GM19043 (cell line): ENCODE measurements around the gene ERG28.
"Not testable (repeated sequence)": the region's sequence is repeated elsewhere in the genome, so short reads cannot be mapped to it uniquely, and the experiment has no call there.

Source experiments
- ATAC-seq: cut with Tn5 transposase; IDR thresholded peaks from one replicate; pipeline ENCODE4 v1.9.1; 2021; ENCODE audit warnings: low read depth; ENCODE audit not compliant: unreplicated experiment

The ERG28 gene

GRCh38 chr14:75660630-75661498, at the start of gene ERG28, which contains the start of gene TTLL5:
ERG28 (minus strand) TSS chr14:75660876; CDS start chr14:75657502, 3,374 bp downstream.
TTLL5 (plus strand) TSS chr14:75661246; CDS start chr14:75663150, 1,904 bp downstream.
- ATAC-seq: peak; percentile 97

GRCh38 chr14:75709207-75709812, 48.6 kb upstream of the ERG28 start:
- no peak for ATAC-seq

GRCh38 chr14:75705014-75705413, 44.3 kb upstream of the ERG28 start:
- no peak for ATAC-seq

DNA sequence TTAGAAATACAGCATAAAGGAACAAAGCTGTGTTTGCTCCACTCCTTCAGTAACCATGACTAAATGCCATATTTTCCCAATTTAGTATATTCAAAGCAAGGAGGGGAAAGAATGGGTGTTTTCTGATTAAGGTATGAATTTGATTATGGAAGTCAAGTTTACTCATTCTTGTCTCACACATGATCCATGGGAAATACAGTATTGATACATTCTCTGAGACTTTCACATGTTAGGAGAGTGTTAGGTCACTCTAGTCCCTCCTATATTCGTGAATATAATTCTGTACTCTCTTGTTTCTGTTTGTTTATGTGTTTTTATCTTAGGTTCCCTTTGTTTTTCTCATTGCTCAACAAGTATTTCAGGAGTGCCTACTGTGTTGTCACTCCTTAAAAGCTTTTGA, 42.8 kb upstream of the ERG28 start:
- ATAC-seq: no peak

DNA sequence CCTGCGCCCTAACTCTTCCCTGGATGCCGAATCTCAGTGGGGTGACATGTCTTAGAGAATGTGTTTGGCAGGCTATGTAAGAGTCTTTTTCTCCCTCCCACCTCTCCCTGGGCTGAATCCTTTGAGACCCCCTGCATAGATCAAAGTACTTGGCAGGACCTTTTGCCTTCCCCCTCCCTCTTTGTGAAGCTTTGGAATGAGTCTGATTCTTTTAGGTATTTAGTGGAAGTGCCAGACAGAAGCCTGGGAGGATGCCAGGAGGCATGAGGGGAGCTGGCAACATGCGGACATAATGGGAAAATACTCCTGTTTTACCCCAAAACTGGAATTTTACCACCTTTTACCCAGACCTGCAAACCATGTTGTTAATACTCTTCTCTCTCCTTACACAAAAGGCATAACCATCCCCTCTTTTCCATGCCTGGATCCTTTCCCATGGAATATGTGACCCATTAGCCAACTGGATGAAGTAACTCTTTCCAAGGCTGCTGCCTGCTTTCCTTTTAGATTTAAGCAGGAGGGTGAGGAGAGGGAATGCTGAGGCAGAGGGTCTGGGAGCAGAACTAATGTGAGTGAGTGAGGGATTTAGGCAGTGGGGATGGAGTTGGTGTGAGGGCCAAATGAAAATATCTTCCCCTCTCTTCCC, 42.1 kb upstream of the ERG28 start:
- ATAC-seq: no peak

DNA sequence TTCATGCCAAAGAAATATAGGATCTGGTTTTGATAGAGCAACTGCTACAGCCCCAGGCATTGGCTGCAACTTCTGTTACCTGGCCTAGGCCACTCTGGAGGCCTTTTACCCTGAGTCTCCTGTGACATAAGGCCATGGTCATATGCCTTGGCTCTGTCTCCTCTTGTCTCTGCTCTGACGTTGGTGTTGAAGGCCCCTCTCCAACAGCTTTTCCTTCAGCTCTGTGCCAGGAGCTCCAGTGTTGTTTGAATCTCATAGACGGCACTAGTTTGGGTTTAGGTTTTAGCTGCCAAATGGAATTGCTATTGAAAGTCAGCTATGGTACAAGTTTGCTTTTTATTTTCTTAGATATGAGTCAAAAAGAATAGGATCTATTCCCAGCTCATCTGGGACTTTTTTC, 41.4 kb upstream of the ERG28 start:
- no peak for ATAC-seq

GRCh38 chr14:75700295-75700694, 39.6 kb upstream of the ERG28 start:
- no peak for ATAC-seq

- ATAC-seq: no peak
Measured at GRCh38 chr14:75699331-75699730, 38.7 kb upstream of the ERG28 start.

GRCh38 chr14:75697918-75698317, 37.2 kb upstream of the ERG28 start:
- no peak for ATAC-seq

DNA sequence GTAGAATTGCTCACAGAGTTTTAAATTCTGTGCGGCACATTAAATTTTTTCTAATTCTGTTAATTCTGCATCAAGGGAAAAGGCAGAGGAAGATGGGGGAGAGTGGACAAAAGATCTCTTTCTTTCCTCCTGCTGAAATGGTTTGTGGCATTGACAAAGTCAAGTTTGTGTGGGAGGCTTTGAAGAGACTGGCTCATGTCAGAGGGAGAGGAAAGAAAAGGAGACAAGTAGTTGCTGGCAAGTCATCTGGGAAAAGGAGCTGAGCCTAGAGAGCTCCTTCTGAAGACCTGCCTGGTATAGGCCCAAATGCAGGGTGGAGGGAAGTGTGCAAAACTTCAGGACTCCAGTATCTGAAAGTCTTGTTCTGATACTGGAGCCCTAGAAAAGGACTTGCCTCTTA, 36.7 kb upstream of the ERG28 start:
- no peak for ATAC-seq

- not testable (repeated sequence) for ATAC-seq
Measured at GRCh38 chr14:75695025-75695424, 34.3 kb upstream of the ERG28 start.

- ATAC-seq: no peak
Measured at GRCh38 chr14:75690010-75690409, 29.3 kb upstream of the ERG28 start.

- ATAC-seq: no peak
Measured at GRCh38 chr14:75689012-75689411, 28.3 kb upstream of the ERG28 start.

- no peak for ATAC-seq
Measured at GRCh38 chr14:75685910-75686309, 25.2 kb upstream of the ERG28 start.

DNA sequence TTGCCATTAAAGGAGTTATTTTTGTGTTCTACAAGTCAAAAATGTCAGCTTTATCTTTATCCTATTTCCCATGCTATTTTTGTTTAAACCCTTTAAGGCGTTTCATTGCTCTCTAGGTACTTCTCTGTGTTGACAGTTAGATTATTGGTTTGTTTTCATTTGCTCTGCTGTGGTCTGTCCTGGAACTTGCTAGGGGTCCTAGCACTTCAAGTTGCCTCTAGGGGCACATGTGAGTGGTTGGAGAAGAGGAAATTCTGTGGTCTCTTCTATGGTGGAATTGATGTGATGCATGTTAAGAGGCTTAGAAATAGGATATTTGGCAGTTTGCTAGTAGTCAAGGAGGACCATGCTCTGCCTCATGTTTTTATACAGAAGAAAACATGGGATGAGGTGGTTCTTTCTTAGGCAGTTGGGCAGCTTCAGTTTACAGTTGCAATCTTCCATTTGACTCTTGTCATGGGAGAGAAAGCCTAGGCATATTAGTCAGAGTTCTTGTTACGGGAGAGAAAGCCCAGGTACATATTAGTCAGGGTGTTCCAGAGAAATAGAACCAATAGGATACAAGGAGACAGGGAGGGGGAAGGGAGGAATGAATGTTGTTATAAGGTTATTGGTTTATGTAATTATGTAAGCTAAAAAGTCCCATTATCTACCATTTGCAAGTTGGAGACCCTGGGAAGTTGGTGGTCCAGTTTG, 14.7 kb upstream of the ERG28 start:
- ATAC-seq: no peak

DNA sequence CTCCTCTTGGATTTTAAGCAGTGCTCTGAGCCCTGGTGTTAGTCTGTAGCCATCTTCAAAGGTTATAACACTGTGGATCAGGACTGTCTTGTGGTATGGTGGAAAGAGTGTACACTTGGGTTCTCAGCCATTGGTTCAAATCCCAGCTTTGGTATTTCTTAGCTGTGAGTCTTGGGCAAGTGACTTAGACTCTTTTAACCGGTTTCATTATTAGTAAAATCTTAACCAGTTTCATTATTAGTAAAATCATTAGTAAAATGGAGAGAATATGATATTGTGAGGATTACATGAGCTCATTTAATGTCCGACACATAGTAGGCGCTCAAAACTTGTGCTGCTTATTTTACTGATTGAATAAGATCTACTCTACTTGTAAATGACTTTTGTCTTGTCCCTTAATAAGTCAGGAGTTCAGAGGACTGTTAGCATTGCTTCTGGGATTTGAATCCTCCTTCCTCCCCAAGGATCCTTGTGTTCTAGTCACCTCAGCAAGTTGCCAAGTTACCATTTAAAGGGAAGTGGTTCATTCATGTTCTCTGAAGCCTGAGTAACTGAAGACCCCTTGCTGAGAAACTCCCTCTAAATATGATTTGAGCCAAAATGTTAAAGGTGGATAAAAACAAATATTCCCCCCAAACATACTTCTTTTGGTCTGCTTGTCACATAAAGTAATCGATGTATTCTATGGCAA, 12.8 kb upstream of the ERG28 start:
- ATAC-seq: peak; percentile 64

GRCh38 chr14:75672605-75673192, 12.0 kb upstream of the ERG28 start:
- no peak for ATAC-seq

- ATAC-seq: no peak
Measured at GRCh38 chr14:75667099-75667765, 6.6 kb upstream of the ERG28 start.

DNA sequence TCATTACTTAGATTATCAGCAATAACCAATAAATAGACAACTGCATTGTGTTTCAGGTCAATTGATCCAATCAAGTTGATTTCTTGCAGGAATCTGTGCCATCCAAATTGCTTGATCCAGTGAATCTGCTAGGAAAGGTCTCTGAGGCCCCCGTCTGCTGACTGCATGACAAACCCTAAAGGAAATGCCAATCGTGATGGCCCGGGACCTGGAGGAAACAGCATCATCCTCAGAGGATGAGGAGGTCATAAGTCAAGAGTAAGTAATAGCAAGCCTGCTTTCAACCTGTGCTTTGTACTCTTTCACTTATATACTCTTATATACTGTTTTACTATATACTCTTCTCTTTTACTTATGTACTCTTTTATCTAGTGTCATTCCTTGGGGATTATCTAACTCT, 2.3 kb upstream of the ERG28 start:
- no peak for ATAC-seq

GRCh38 chr14:75661499-75661814, 781 bp upstream of the ERG28 start:
- ATAC-seq: no peak
